NB4 (cell line): Measurements from ENCODE around the gene RERGL.

Source experiments
- DNase-seq: peaks from one replicate; pipeline ENCODE4 v3.0.0; 2010; ENCODE audit warnings: low read depth
- H3K4me3 ChIP-seq: one replicate; pipeline ENCODE4 v1.5.1; 2011; ENCODE audit warnings: mild to moderate bottlenecking, low read depth, low read length, moderate library complexity
- CTCF ChIP-seq: IDR thresholded peaks from one replicate; pipeline ENCODE4 v1.5.1; 2012; ENCODE audit warnings: low read depth, low read length
- MAX ChIP-seq: IDR thresholded peaks from 2 replicates; pipeline ENCODE4 v1.6.1; 2011; ENCODE audit warnings: low read depth, low read length
- MYC ChIP-seq: IDR thresholded peaks from 2 replicates; pipeline ENCODE4 v1.6.1; 2011; ENCODE audit warnings: low read depth, low read length
- POLR2A ChIP-seq: IDR thresholded peaks from 2 replicates; pipeline ENCODE4 v1.6.1; 2011; ENCODE audit warnings: mild to moderate bottlenecking; ENCODE audit not compliant: insufficient read length; ENCODE audit errors: extremely low read depth

The RERGL gene

GRCh38 chr12:18120899-18121298 is 30.9 kb upstream of the RERGL start:
- TF ChIP-seq MYC (no peak), MAX (no peak), CTCF (no peak), POLR2A (no peak)
- no peak overlapping the region for H3K4me3 ChIP-seq
- DNase-seq = no peak

GRCh38 chr12:18108611-18109010 is 18.6 kb upstream of the RERGL start:
- no peak overlapping the region for H3K4me3 ChIP-seq
- TF ChIP-seq CTCF = no peak
- no peak for TF ChIP-seq POLR2A
- no peak for TF ChIP-seq MAX
- no peak for TF ChIP-seq MYC
- no peak for DNase-seq

GRCh38 chr12:18103624-18104023 is 13.6 kb upstream of the RERGL start:
- DNase-seq = no peak
- H3K4me3 ChIP-seq = no peak overlapping the region
- TF ChIP-seq MAX = no peak

GRCh38 chr12:18101043-18101442 is 11.1 kb upstream of the RERGL start:
- no peak overlapping the region for H3K4me3 ChIP-seq
- TF ChIP-seq MYC (no peak), MAX (no peak), POLR2A (no peak), CTCF (no peak)
- DNase-seq = no peak

GRCh38 chr12:18084080-18084479 is 5.9 kb downstream of the RERGL start:
- DNase-seq = no peak
- H3K4me3 ChIP-seq = no peak overlapping the region
- TF ChIP-seq POLR2A (no peak), CTCF (no peak), MAX (no peak), MYC (no peak)

GRCh38 chr12:18079541-18080246 is 10.3 kb downstream of the RERGL start:
- no peak for TF ChIP-seq MAX
- no peak for TF ChIP-seq CTCF
- TF ChIP-seq MYC = no peak
- no peak for TF ChIP-seq POLR2A
- DNase-seq = no peak
- no peak overlapping the region for H3K4me3 ChIP-seq
